HEK293T (cell line): ENCODE results near the gene SLC25A28.

Experiments used
- ARNT ChIP-seq: fragments of 450-650 bp; IDR thresholded peaks from 2 replicates; pipeline ENCODE4 v1.6.1; 2017; ENCODE audit warnings: mild to moderate bottlenecking
- FOXA1 ChIP-seq: fragments of 450-650 bp; IDR thresholded peaks from 2 replicates; pipeline ENCODE4 v1.6.1; 2016; ENCODE audit warnings: mild to moderate bottlenecking
- FOXM1 ChIP-seq: fragments of 450-650 bp; IDR thresholded peaks from 2 replicates; pipeline ENCODE4 v1.6.1; 2017; ENCODE audit warnings: mild to moderate bottlenecking, borderline replicate concordance
- HDGF ChIP-seq: fragments of 450-650 bp; IDR thresholded peaks from 2 replicates; pipeline ENCODE4 v1.6.1; 2017; ENCODE audit warnings: antibody characterized with exemption, borderline replicate concordance
- SP1 ChIP-seq: fragments of 450-650 bp; IDR thresholded peaks from 2 replicates; pipeline ENCODE4 v1.6.1; 2017

DNA sequence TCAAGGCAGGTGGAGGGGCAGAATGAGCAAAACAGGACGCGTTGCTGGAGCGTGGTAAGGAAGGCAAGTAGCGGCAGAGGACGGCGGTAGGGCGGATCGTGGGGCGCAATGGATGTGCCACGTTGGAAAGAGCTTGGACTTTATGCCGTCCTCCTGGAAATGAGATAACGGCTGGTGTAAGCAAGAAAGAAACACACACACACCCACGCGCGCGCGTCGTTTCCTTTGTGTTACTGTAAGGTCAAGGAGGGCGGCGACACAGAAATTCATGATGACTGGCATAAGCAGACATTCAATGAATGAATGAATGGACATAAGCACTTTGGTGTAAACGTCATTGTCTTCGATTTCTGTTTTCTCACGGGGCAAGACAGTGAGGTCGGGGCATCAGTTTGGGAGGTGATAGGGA is 38.4 kb upstream of the SLC25A28 start:
- no peak for TF ChIP-seq SP1
- no peak for TF ChIP-seq FOXA1
- no peak for TF ChIP-seq HDGF
- TF ChIP-seq FOXM1: no peak
- no peak for TF ChIP-seq ARNT
